Erythroblast (primary cell): ENCODE data around the gene GRIK1.

ENCODE experiments used
- DNase-seq, 2 experiments: peaks; one replicate each; lab custom pipeline; 2025; lab: John Stamatoyannopoulos, UW
- GATA1 ChIP-seq: IDR thresholded peaks from 2 replicates; pipeline ENCODE4 v1.6.1; 2011; ENCODE audit warnings: low read depth, mild to moderate bottlenecking, control low read depth, low read length, moderate library complexity
- POLR2A ChIP-seq: IDR thresholded peaks from 2 replicates; pipeline ENCODE4 v1.6.1; 2011; ENCODE audit warnings: mild to moderate bottlenecking, low read length

Gene GRIK1

DNA sequence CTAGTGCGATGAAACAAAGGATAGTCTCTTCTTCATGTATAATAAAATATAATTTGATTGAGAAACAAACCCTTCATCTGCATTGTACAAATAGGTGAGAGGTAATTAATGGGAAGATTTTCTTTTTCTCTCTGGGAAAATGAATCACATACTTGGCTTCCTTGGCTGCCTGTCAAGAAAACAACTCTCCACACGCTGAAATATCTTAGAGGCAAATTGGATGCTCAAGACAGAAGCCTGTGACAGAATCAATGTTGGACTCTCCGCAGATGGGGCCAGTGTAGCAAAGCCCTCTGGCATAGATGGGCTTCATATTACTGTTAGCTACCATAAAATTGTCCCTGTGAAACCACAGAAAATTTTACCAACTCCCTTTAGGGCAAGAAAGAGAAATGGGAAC is 186.6 kb downstream of the GRIK1 start:
- no peak for TF ChIP-seq POLR2A
- no peak for TF ChIP-seq GATA1
- DNase-seq, result no peak

DNA sequence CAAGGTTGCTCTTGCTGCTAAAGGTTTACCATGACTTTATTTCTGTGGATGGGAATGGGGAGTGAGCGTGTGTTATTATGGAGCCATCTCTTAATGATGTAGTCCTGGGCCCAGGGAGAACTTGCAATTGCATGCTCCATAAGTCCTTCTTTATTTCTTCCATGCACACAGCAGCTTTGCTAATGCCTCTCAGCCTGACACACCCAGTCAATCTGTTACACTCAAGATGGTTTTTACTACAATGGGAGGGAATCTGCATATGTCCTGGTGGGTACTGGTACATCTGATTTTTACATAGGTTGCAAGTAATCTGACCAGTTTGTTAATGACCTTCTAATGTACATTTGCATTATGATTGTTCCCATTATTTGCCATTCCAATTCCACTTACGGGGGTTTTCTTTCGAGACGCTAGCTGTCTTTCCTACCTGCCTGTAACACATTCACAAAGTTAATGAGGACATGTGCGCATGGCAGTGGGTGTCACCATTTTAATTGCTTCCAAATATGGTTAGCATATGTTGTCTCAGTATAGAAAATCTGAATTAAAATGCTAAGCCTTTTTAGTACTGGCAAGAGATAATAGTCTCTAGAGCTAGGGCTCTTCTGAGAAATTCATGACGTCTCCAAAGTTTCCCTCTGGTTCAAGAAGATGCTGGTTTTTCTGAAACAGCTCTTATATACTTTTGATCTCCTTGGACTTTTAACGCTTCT is 188.2 kb downstream of the GRIK1 start:
- TF ChIP-seq GATA1 (no peak), POLR2A (no peak)

DNA sequence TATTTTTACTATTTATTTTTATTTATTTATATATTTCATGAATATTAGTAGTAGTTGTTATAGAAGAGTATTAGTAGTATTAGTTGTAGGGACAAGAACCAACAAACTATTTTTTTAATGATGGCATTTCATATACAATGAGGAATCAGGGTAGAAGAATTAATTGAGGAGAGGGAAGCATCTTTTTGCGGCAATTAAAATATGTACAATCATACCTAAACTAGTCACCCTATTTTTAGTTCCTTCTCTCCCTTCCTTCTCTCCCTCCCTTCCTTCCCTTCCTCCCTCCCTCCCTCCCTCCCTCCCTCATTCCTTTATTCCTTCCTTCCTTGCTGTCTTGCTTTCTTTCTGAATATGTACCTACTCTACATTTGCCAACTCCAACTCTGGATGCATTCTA is 189.8 kb downstream of the GRIK1 start:
- TF ChIP-seq GATA1 (no peak), POLR2A (no peak)

More for the DNA sequence above, 188.2 kb downstream of the GRIK1 start:
- no peak for DNase-seq

DNA sequence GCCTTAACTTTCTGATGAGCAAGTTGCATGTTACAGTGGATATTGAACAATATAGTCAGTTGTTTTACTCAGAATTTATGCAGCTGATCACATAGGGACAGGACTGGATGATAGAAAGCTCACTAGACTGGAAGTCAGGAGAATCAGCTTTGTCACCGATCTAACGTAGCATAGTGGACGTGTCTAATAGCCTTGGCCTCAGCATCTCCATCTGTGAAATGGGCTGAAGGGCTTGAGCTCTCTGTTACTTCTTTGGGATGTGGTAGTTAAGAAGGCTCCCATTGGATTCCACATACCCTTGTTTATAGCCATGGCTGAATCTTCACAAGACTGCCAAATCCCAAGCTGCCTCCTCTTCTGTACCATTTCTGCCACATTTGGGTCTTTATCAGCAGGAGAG is 190.6 kb downstream of the GRIK1 start:
- no peak for TF ChIP-seq POLR2A
- no peak for TF ChIP-seq GATA1
- DNase-seq, result no peak

More for the DNA sequence above, 189.8 kb downstream of the GRIK1 start:
- no peak for DNase-seq

DNA sequence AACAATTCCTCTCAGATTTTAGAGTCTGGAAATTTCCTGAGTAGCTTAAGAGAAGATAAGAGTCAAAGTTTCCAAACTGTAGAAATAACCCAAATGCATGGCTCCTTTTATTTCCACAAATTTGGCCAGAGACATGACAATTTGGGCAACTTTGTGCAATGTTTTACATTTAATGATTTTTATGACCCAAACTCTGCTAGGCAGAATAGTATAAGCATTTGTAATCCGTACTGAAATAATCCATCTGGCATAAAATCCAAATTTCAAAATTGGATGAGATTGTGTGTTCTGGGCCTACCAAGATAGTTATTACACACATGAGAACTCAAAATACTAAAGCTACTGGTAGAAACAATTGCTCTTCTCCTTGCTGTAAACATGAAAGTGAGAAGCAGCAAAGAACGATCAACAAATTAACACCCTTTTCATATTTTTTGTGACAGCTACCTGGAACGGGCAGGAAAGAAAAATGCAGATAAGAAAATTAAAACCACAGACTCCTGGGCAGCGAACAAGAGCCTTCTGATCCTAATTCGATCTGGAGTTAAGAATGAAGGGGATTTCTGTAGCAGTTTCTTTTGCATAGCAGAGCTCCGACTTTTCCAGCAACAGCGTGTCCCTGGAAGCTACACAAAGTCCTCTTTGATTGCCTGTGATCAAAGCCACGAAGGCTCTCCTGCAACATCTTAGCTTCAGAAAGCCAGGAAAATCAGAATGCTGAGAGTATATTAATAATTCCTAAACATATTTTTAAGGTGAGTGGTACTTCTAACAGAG is 191.2 kb downstream of the GRIK1 start:
- no peak for TF ChIP-seq POLR2A
- no peak for TF ChIP-seq GATA1
- DNase-seq, result no peak

DNA sequence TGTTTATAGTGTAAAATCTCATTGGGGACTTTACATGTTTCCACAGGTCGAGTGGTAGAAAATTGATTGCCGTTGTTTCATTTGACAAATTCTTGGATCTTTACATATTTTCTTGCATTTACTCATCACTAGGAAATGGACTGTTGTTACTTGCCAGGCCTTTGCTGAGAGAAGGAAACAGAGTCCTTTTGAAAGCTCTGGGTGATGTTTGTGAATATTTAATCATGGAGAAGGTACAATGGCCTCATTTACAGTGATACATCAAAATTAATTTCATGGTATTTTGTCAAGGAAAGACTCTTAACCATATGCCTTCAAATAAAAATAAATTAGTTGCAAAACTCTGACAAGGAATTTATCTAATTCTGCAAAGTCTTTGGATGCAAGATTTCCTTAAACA is 198.0 kb downstream of the GRIK1 start:
- no peak for TF ChIP-seq POLR2A
- no peak for TF ChIP-seq GATA1
- no peak for DNase-seq

DNA sequence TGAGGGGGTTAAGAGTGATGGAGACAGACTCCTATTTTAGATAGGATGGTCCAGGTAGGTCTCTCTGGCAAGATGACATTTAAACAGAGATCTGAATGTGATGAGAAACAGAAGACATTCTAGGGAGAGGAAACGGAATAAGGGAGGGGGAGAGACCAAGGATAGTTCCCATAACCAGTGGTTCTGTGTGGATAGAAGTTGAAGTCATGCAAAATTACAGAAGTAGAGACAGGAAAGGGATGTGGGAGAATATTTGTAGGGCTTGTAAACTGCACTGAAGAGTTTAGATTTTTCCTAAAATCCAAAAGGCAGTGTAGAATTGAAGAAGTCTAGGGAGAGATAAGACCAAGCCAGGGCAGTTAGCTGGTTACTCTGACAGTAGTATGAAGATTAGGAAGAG is 200.6 kb downstream of the GRIK1 start:
- TF ChIP-seq POLR2A (no peak), GATA1 (no peak)
- no peak for DNase-seq

DNA sequence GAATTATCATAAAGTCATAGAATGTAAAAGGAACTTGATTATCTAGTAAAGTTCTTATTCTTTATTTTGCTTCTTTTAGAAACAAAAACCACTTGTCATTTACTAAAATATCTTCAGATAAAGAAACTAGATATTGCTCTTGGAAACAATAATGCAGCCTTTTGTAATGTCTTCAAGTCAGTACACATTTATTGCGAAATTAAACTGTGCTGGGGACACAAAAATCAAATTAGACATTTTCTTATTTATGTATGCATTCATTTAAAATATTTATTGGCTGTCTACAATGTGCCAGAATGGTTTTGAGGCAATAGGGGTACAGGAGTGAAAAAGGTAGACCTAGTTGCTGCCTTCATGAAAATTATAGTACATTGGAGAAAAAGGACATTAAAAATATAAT is 201.1 kb downstream of the GRIK1 start:
- no peak for TF ChIP-seq POLR2A
- no peak for TF ChIP-seq GATA1
- no peak for DNase-seq

DNA sequence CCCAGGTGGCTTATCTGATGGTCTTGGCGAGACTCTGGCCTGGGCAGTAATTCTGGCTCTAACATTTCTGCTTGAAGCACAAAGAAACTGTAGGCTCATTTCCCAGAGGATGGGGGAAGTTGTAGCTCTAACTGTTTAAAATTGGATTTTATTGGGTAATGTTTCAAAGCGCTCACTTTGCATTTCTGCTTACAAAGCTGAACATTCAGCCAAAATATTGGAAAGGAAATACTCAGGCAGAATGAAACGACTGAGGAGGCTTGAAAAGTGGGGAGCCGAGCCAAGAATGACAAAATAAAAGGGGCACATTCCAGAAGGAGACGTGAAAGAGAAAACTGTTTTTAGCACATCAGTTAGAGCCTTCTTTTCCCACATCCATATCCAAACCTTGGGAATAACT is 202.6 kb downstream of the GRIK1 start:
- TF ChIP-seq GATA1 (no peak), POLR2A (no peak)

DNA sequence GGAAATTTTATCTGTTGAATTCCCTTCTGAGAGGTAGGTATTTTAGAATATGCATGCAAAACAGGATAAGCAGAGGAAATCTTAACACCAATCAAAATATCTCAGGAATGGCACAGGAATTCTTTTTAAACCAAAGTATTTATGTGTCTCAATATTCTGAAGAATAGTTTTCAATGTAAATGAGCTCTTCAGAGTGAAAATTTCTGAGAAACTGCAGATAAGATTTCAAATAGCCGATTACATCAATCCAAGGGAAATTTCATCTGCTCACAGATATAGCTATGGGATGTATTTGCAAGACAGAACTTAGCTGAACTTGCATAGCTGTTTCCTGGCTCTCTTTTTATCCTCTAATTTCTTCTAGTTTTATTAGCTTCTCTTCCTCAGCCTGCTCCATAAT is 209.5 kb downstream of the GRIK1 start:
- DNase-seq, result no peak
- TF ChIP-seq GATA1, result no peak
- TF ChIP-seq POLR2A, result no peak

More for the DNA sequence above, 202.6 kb downstream of the GRIK1 start:
- no peak for DNase-seq

DNA sequence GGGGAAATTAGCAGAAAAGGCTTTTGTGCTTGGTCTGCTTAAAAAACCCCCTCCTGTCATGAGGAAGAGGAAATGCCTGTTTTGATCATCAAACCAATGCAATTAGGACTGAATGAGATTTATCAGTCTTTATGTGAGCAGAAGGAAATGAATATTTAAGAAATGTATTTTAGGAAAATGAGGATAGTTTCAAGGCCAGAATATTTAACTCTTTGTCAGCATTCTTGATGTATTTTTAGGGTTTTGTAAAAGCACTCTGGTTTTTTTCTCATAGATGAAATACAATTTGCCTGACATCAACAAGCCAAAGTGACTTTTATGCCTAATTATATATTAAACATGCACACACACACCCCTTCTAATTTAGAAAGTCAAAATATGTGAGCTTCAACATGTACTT is 213.8 kb downstream of the GRIK1 start:
- TF ChIP-seq GATA1, result no peak
- no peak for TF ChIP-seq POLR2A
- no peak for DNase-seq

DNA sequence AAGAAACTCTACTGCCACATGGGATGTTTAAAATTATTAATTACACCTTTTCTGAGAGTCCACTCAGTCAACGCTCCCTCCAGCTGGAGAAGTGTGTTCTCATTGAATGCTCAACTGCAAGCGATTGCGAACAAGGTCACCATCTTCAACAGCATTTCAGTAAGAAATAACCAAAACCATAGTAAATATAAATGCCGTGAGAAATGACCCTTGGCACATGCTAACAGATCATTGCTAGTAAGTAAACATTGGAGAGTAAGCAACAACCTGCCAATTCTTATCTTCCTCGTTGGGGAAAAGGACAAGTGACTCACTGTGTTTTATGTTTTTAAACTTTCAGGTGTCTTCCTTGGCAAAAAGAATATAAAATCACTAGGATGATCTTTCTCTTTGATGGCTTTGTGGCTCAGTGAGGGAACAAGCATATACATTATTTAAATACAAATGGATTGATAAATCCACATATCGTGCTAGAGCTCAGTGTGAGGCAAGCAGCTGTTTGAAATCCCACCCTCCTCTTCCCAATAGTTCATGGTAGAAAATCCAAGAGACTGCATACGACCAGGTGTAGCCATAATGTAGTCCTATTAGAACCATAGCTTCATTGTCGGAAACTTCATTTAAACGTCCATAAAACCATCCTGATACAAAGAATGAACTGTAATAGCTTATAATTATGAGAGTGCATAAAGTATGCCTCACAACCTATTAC is 214.6 kb downstream of the GRIK1 start:
- no peak for DNase-seq
- TF ChIP-seq POLR2A, result no peak

DNA sequence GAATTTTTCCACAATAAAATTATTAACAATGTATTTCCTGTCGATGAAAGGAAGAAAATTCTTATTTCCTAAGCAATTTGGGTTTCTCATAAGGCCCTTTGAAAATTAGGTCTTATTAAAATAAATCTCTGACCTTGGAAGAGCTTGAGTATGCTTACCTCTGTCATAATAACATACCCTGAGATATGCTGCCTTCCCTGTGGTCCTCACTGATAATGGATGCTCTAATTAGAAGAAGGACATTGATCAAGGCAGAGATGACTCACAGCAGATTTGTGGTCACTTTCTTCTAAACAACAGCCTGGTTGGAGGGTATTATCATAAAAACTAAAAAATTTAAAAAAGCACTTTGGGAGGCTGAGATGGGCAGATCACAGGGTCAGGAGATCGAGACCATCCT is 217.8 kb downstream of the GRIK1 start:
- DNase-seq, result no peak
- no peak for TF ChIP-seq POLR2A
- no peak for TF ChIP-seq GATA1

DNA sequence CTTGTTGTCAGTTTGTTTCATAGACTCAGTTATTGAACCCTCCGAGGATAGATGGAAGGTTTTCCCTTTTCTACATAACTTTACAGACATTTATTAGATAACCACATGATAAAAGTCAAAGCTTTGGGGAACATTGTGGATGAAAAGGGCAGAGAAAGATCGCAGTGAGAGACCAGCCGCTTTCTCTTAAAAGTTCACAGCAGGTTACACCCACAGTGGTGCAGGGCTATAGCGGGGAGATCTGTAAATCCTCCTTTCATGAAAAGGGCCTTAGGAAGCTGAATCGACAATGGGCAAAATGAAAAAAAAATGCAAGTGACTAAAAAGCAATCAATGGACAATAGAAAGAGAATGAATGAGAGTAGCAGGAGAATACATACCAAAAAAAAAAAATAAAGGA is 218.6 kb downstream of the GRIK1 start:
- DNase-seq, result no peak
- TF ChIP-seq POLR2A (no peak), GATA1 (no peak)
